OCI-LY7 (cell line): ENCODE results near the gene SLC12A4. TPM values are rescaled to one million over a fixed set of nuclear protein-coding genes. Genes with fewer than 3 reads are reported as not detected.

Source experiments
- BruUV-seq: library from RNA; stranded (reverse); fragments of 400-500 nt; replicated peaks from 2 replicates; lab custom pipeline; 2021; lab: Mats Ljungman, UMichigan
- CTCF ChIA-PET: fragments of 300-600 bp; sonication (Branson Sonifier 250); formaldehyde crosslinking; loops from one replicate; lab custom pipeline; 2022; ENCODE audit warnings: antibody characterized with exemption; ENCODE audit not compliant: unreplicated experiment; lab: Charles Lee
- POLR2A ChIA-PET: fragments of 300-600 bp; sonication (Branson Sonifier 250); formaldehyde crosslinking; loops from one replicate; lab custom pipeline; 2022; ENCODE audit warnings: antibody characterized with exemption; lab: Charles Lee
- DNase-seq: peaks from one replicate; pipeline ENCODE4 v3.0.0-alpha.2; 2015; ENCODE audit warnings: low spot score
- H2AFZ ChIP-seq: fragments of 200-600 bp; sonication (generic), shearing (Covaris generic); 2 replicates; pipeline ENCODE4 v1.6.1; 2014; ENCODE audit warnings: mild to moderate bottlenecking, antibody characterized with exemption, low read length, moderate library complexity
- H3K27ac ChIP-seq: fragments of 200-600 bp; sonication (generic); 2 replicates; pipeline ENCODE4 v1.5.1; 2014; ENCODE audit warnings: mixed run types, low read depth, mild to moderate bottlenecking, moderate library complexity, low read length, inconsistent platforms; ENCODE audit not compliant: poor library complexity, severe bottlenecking
- H3K36me3 ChIP-seq: fragments of 200-600 bp; sonication (generic); 2 replicates; pipeline ENCODE4 v1.6.1; 2014; ENCODE audit warnings: mild to moderate bottlenecking, antibody characterized with exemption, low read length, moderate library complexity, mixed read lengths; ENCODE audit not compliant: insufficient read depth
- H3K4me1 ChIP-seq: fragments of 200-600 bp; sonication (generic); 2 replicates; pipeline ENCODE4 v1.5.1; 2014; ENCODE audit warnings: mild to moderate bottlenecking, low read length; ENCODE audit not compliant: insufficient read depth, poor library complexity, severe bottlenecking
- H3K4me2 ChIP-seq: fragments of 200-600 bp; sonication (generic); 2 replicates; pipeline ENCODE4 v1.6.1; 2014; ENCODE audit warnings: mild to moderate bottlenecking, low read length
- H3K4me3 ChIP-seq: fragments of 200-600 bp; sonication (generic); 2 replicates; pipeline ENCODE4 v1.5.1; 2014; ENCODE audit warnings: mild to moderate bottlenecking, low read depth, low read length; ENCODE audit not compliant: poor library complexity, severe bottlenecking
- H3K79me2 ChIP-seq: fragments of 200-600 bp; sonication (generic); 2 replicates; pipeline ENCODE4 v1.6.1; 2016; ENCODE audit warnings: low read depth, mild to moderate bottlenecking, low read length, moderate library complexity, mixed read lengths; ENCODE audit not compliant: insufficient read depth
- H3K9me2 ChIP-seq: fragments of 200-600 bp; sonication (generic); 2 replicates; pipeline ENCODE4 v1.6.1; 2016; ENCODE audit warnings: mild to moderate bottlenecking, low read length, mixed read lengths; ENCODE audit not compliant: insufficient read depth
- H3K9me3 ChIP-seq: fragments of 200-600 bp; sonication (generic); 2 replicates; pipeline ENCODE4 v1.6.1; 2014; ENCODE audit warnings: mild to moderate bottlenecking, mixed run types, low read length, mixed read lengths
- H4K20me1 ChIP-seq: fragments of 200-600 bp; sonication (generic); 2 replicates; pipeline ENCODE4 v1.6.1; 2014; ENCODE audit warnings: mild to moderate bottlenecking, antibody characterized with exemption, low read length, moderate library complexity, mixed read lengths; ENCODE audit not compliant: insufficient read depth
- CTCF ChIP-seq: fragments of 200-600 bp; sonication (generic); conservative IDR thresholded peaks from 2 replicates; pipeline ENCODE4 v1.5.1; 2014; ENCODE audit warnings: mild to moderate bottlenecking, antibody characterized with exemption, low read length, moderate library complexity, mixed read lengths
- EZH2phosphoT487 ChIP-seq: fragments of 200-600 bp; sonication (generic); IDR thresholded peaks from 2 replicates; pipeline ENCODE4 v1.6.1; 2018; ENCODE audit warnings: low read depth, borderline replicate concordance, mild to moderate bottlenecking, mixed run types, antibody characterized with exemption, low read length, moderate library complexity, mixed read lengths
- intact Hi-C: fragments of 100-400 bp; cut with micrococcal nuclease; formaldehyde crosslinking; loops from one replicate; pipeline ENCODE4 v1.10.0; 2022; ENCODE audit not compliant: unreplicated experiment
- total RNA-seq, 2 experiments: library from RNA; depleted of rRNA in 1 of 2; stranded (reverse); fragments of >200 nt in 1 of 2; shearing (Covaris generic) in 1 of 2; gene quantifications; 2 replicates each; pipeline ENCODE4 v1.2.3, GENCODE V29; 2014 to 2022

Gene SLC12A4
- total RNA-seq, 2 experiments from 2014 or later: 8.3 to 16.7 TPM

- no peak for DNase-seq
- ChIA-PET CTCF (no interaction called here), POLR2A (no interaction called here)
- H2AFZ ChIP-seq: no peak overlapping the region
- H3K4me3 ChIP-seq: no peak overlapping the region
- no peak for TF ChIP-seq EZH2phosphoT487
- TF ChIP-seq CTCF: no peak
- intact Hi-C loops: no loop called here
- H3K27ac ChIP-seq: no peak overlapping the region
- no TSS peak for BruUV-seq
- H4K20me1 ChIP-seq: no peaks in the 10 kb centered on the region
- H3K4me2 ChIP-seq: no peak overlapping the region
- no peaks in the 10 kb centered on the region for H3K4me1 ChIP-seq
- H3K79me2 ChIP-seq: no peaks in the 10 kb centered on the region
- no peaks in the 10 kb centered on the region for H3K9me2 ChIP-seq
- no peaks in the 10 kb centered on the region for H3K9me3 ChIP-seq
- no peaks in the 10 kb centered on the region for H3K36me3 ChIP-seq
Observed at GRCh38 chr16:67954421-67955196, 13.8 kb downstream of the SLC12A4 start.

GRCh38 chr16:67953641-67954375, 14.6 kb downstream of the SLC12A4 start:
- Histone ChIP-seq H2AFZ (no peak overlapping the region), H4K20me1 (no peaks in the 10 kb centered on the region), H3K9me2 (no peaks in the 10 kb centered on the region), H3K36me3 (no peaks in the 10 kb centered on the region), H3K4me2 (no peak overlapping the region), H3K9me3 (no peaks in the 10 kb centered on the region), H3K4me1 (no peaks in the 10 kb centered on the region), H3K27ac (no peak overlapping the region), H3K4me3 (no peak overlapping the region), H3K79me2 (no peaks in the 10 kb centered on the region)
- POLR2A ChIA-PET: no interaction called here
- intact Hi-C loops: no loop called here
- CTCF ChIA-PET: no interaction called here
- no peak for TF ChIP-seq CTCF
- no peak for TF ChIP-seq EZH2phosphoT487
- BruUV-seq: no TSS peak
- no peak for DNase-seq

GRCh38 chr16:67951485-67951884, 17.0 kb downstream of the SLC12A4 start:
- no peaks in the 10 kb centered on the region for H3K79me2 ChIP-seq
- no peaks in the 10 kb centered on the region for H3K4me1 ChIP-seq
- DNase-seq: no peak
- CTCF ChIA-PET: no interaction called here
- intact Hi-C loops: no loop called here
- no peaks in the 10 kb centered on the region for H4K20me1 ChIP-seq
- POLR2A ChIA-PET: no interaction called here
- H3K36me3 ChIP-seq: no peaks in the 10 kb centered on the region
- H2AFZ ChIP-seq: no peak overlapping the region
- no peak overlapping the region for H3K27ac ChIP-seq
- no peaks in the 10 kb centered on the region for H3K9me3 ChIP-seq
- TF ChIP-seq EZH2phosphoT487 (no peak), CTCF (no peak)
- H3K4me3 ChIP-seq: no peak overlapping the region
- no peaks in the 10 kb centered on the region for H3K9me2 ChIP-seq
- H3K4me2 ChIP-seq: no peak overlapping the region
- no TSS peak for BruUV-seq
